Measurements from ENCODE around the gene NUDT22.

The NUDT22 gene

DNA sequence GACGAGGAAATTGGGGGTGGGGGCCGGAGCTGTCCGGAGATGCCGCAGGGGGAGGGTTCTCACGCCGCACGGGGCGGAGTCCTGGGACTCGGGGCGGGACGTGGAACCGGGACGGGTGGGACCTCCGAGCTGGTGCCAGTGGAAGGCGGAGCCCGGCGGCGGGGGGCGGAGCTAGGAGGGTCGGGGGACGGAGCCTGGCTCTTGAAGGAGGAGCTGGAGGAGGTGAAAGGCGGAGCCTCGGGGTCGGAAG is 15.1 kb downstream of the NUDT22 start:
- H3K4me2 ChIP-seq (ENCODE audit: low read length): peak overlapping the region; percentile 91
- no peaks in the 10 kb centered on the region for H3K9me2 ChIP-seq (ENCODE audit: low read depth, low read length)
- no peaks in the 10 kb centered on the region; the same call in 1 of the 2 replicates for H3K79me2 ChIP-seq (ENCODE audit: insufficient read depth, low read length)
- peaks cover 31% of the 10 kb centered on the region; the same call in 1 of the 2 replicates for H3K36me3 ChIP-seq (ENCODE audit: insufficient read depth, low read length)
- H3K4me3 ChIP-seq (ENCODE audit: low read depth, low read length, poor library complexity, severe bottlenecking): peak overlapping the region; percentile 77
- no peaks in the 10 kb centered on the region for H3K27me3 ChIP-seq (ENCODE audit: insufficient read depth, low read length)
- peak overlapping the region; percentile 98 for H3K27ac ChIP-seq (ENCODE audit: low read depth, low read length, poor library complexity, severe bottlenecking)
- H3K9me3 ChIP-seq (ENCODE audit: low read length): no peaks in the 10 kb centered on the region
- no peak for TF ChIP-seq EZH2 (IDR thresholded peaks at IDR 0.05; ENCODE audit: borderline replicate concordance, low read length)
- TF ChIP-seq, protein P1, sequence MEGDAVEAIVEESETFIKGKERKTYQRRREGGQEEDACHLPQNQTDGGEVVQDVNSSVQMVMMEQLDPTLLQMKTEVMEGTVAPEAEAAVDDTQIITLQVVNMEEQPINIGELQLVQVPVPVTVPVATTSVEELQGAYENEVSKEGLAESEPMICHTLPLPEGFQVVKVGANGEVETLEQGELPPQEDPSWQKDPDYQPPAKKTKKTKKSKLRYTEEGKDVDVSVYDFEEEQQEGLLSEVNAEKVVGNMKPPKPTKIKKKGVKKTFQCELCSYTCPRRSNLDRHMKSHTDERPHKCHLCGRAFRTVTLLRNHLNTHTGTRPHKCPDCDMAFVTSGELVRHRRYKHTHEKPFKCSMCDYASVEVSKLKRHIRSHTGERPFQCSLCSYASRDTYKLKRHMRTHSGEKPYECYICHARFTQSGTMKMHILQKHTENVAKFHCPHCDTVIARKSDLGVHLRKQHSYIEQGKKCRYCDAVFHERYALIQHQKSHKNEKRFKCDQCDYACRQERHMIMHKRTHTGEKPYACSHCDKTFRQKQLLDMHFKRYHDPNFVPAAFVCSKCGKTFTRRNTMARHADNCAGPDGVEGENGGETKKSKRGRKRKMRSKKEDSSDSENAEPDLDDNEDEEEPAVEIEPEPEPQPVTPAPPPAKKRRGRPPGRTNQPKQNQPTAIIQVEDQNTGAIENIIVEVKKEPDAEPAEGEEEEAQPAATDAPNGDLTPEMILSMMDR (IDR thresholded peaks at IDR 0.05; ENCODE audit: low read length): no peak
- peaks cover 18% of the 10 kb centered on the region; the same call in 1 of the 2 replicates for H3F3A ChIP-seq (ENCODE audit: insufficient read depth, low read length)
- no peak overlapping the region for H2AFZ ChIP-seq (ENCODE audit: low read length)
- H3K9ac ChIP-seq (ENCODE audit: low read length): peak overlapping the region; percentile 93
- H3K4me1 ChIP-seq (ENCODE audit: insufficient read depth, low read length, severe bottlenecking): peaks cover 71% of the 10 kb centered on the region
- H4K20me1 ChIP-seq (ENCODE audit: insufficient read depth, low read length): no peaks in the 10 kb centered on the region

DNA sequence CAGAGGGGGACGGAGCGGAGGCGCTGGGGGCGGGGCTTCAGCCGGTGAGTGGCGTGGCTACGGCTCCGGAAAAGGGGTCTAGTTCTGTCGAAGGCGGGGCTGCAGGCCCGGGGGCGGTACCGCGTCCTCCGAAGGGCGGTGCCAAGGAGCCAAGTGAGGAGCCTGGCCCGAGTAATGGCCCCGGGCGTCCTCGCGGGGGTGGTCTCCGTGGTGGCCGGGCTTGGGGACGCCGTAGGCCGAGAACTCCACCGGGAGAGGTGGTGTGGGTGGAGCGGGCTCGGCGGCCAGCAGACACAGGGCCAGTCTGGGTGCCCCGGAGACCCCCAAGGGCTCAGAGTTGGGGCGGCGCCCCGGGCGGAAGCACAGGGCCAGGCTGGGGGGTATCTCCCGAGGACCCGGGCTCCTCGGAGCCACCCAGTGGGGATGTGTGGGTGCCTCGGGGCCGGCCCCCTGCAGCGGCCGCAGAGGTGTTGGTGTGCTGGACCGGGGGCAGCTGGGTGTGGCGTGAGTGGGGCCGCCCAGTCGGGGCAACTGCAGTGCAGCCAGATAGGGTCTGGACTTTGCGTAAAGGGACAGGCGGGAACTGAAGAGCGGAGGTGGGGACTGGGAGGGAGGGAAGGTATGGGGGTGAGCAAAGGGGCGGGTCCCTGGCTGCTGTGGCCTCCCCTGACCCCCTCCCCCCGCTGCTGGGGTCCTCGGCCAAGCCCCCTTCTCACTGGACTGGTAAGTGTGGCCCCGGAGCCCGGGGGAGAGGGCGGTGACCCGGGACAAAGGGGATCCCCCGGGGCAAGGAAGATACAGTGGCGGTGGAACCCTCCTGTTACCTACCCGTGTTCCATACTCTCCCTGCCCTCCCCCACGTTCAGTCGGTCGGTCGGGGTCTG is 15.7 kb downstream of the NUDT22 start:
- Histone ChIP-seq H3K27me3 (ENCODE audit: insufficient read depth, low read length) (no peaks in the 10 kb centered on the region), H3K9me2 (ENCODE audit: low read depth, low read length) (no peaks in the 10 kb centered on the region), H3K4me2 (ENCODE audit: low read length) (peak overlapping the region; percentile 91), H3K27ac (ENCODE audit: low read depth, low read length, poor library complexity, severe bottlenecking) (peak overlapping the region; percentile 73), H3K4me1 (ENCODE audit: insufficient read depth, low read length, severe bottlenecking) (peaks cover 70% of the 10 kb centered on the region), H3K9me3 (ENCODE audit: low read length) (no peaks in the 10 kb centered on the region), H3K36me3 (ENCODE audit: insufficient read depth, low read length) (peaks cover 31% of the 10 kb centered on the region; the same call in 1 of the 2 replicates), H3K79me2 (ENCODE audit: insufficient read depth, low read length) (no peaks in the 10 kb centered on the region; the same call in 1 of the 2 replicates), H2AFZ (ENCODE audit: low read length) (no peak overlapping the region), H3K4me3 (ENCODE audit: low read depth, low read length, poor library complexity, severe bottlenecking) (peak overlapping the region; percentile 77), H4K20me1 (ENCODE audit: insufficient read depth, low read length) (no peaks in the 10 kb centered on the region), H3F3A (ENCODE audit: insufficient read depth, low read length) (peaks cover 18% of the 10 kb centered on the region; the same call in 1 of the 2 replicates), H3K9ac (ENCODE audit: low read length) (peak overlapping the region; percentile 89)
- TF ChIP-seq, protein P1 (IDR thresholded peaks at IDR 0.05; ENCODE audit: low read length): no peak
- no peak for TF ChIP-seq EZH2 (IDR thresholded peaks at IDR 0.05; ENCODE audit: borderline replicate concordance, low read length)

DNA sequence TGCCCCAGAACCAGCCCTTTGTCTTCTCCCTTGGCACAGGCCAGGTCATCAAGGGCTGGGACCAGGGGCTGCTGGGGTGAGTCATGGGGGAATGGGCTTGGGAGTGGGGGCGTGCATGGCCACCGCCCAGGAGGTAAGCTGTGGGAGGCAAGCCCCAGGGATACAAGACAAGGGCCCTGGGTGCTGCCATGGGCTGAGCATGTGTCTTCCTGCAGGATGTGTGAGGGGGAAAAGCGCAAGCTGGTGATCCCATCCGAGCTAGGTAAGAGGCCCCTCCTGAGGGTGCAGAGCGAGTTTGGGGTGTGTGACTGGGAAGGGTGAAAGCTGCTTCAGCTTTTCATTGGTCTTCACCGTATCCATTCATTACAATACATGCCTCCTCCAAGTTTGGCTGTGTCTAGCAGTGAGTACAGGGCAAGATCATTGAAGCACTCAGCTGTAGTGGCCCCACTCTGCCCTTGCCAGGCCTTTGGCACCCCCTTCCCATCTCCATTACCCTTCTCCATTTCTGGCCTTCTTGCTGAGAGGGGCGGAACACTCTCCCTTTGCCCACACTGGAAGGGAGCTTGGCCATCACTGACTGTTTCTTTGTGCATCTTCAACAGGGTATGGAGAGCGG is 17.3 kb downstream of the NUDT22 start:
- H3K9me2 ChIP-seq (ENCODE audit: low read depth, low read length): no peaks in the 10 kb centered on the region
- H3K4me1 ChIP-seq (ENCODE audit: insufficient read depth, low read length, severe bottlenecking): peaks cover 70% of the 10 kb centered on the region
- peaks cover 30% of the 10 kb centered on the region; the same call in 1 of the 2 replicates for H3K36me3 ChIP-seq (ENCODE audit: insufficient read depth, low read length)
- H3K79me2 ChIP-seq (ENCODE audit: insufficient read depth, low read length): no peaks in the 10 kb centered on the region; the same call in 1 of the 2 replicates
- H3K9ac ChIP-seq (ENCODE audit: low read length): no peak overlapping the region; the same call in 1 of the 2 replicates
- TF ChIP-seq, protein P1 (IDR thresholded peaks at IDR 0.05; ENCODE audit: low read length): no peak
- TF ChIP-seq EZH2 (IDR thresholded peaks at IDR 0.05; ENCODE audit: borderline replicate concordance, low read length): no peak
- peaks cover 12% of the 10 kb centered on the region; the same call in 1 of the 2 replicates for H3F3A ChIP-seq (ENCODE audit: insufficient read depth, low read length)
- no peaks in the 10 kb centered on the region for H4K20me1 ChIP-seq (ENCODE audit: insufficient read depth, low read length)
- no peaks in the 10 kb centered on the region for H3K9me3 ChIP-seq (ENCODE audit: low read length)
- H3K27ac ChIP-seq (ENCODE audit: low read depth, low read length, poor library complexity, severe bottlenecking): peak overlapping the region; percentile 73
- H3K4me2 ChIP-seq (ENCODE audit: low read length): no peak overlapping the region
- H3K4me3 ChIP-seq (ENCODE audit: low read depth, low read length, poor library complexity, severe bottlenecking): no peak overlapping the region
- no peaks in the 10 kb centered on the region for H3K27me3 ChIP-seq (ENCODE audit: insufficient read depth, low read length)
- no peak overlapping the region for H2AFZ ChIP-seq (ENCODE audit: low read length)

Data from OCI-LY1 (cell line).